Measurements from ENCODE around the gene CFLAR. TPM values are rescaled to one million over a fixed set of nuclear protein-coding genes. Genes with fewer than 3 reads are reported as not detected.

Gene CFLAR
- total and polyA plus RNA-seq, 2 of the 13 experiments (the other 11 are each of a cell fraction or from before 2014, with no cell fraction given): 43.8 to 92.1 TPM

DNA sequence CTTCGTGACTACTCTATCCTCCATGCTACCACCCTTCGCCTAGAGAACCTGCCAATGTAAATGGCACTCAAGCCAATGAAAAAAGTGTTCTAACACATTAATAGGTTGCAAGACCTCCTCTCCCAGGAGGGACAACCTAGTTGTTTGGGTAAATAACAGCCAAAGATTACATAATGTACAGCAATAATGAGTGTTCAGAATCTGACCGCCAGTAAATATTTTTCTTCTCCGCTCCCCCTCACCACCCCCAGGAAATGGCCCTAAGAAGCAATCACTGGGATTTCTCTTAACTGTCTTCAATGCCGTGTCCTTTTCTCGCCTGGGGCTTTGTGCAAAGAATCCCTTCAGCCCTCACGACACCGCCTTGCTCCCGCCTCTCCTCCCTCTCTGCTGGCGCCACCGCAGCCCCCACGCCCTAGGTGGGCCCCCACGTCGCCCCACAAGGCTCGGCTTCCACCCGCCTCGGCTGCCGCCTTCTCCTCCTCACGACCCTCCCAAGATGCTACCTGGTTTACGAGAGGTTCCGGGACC is 45.0 kb upstream of the CFLAR start (continued):
- TF ChIP-seq JUN (CRISPR knock-in tag; IDR thresholded peaks at IDR 0.05) (no peak), ISX (CRISPR knock-in tag; conservative IDR thresholded peaks at IDR 0.05) (no peak), ZNF558 (CRISPR knock-in tag; IDR thresholded peaks at IDR 0.05; ENCODE audit: borderline replicate concordance) (0 out of 2 replicates have a peak, but pooled peaks have one; percentile 35), ZNF746 (CRISPR knock-in tag; IDR thresholded peaks at IDR 0.05) (no peak), TEAD2 (CRISPR knock-in tag; IDR thresholded peaks at IDR 0.05) (no peak), ZNF564 (CRISPR knock-in tag; IDR thresholded peaks at IDR 0.05) (0 out of 2 replicates have a peak, but pooled peaks have one; percentile 8), ZNF251 (CRISPR knock-in tag; IDR thresholded peaks at IDR 0.05) (no peak), ZNF761 (CRISPR knock-in tag; conservative IDR thresholded peaks at IDR 0.05) (no peak), SAP130 (CRISPR knock-in tag; IDR thresholded peaks at IDR 0.05; ENCODE audit: low read depth) (no peak), GLI4 (CRISPR knock-in tag; IDR thresholded peaks at IDR 0.05; ENCODE audit: borderline replicate concordance) (no peak), NONO (IDR thresholded peaks at IDR 0.05) (no peak), NONO (CRISPR knock-in tag; conservative IDR thresholded peaks at IDR 0.05) (no peak), HHEX (CRISPR knock-in tag; IDR thresholded peaks at IDR 0.05) (no peak), FOXA1 (IDR thresholded peaks at IDR 0.05) (0 out of 2 replicates have a peak, but pooled peaks have one; percentile 2), FOXA1 (CRISPR knock-in tag; IDR thresholded peaks at IDR 0.05) (0 out of 2 replicates have a peak, but pooled peaks have one; percentile 10), SIX1 (CRISPR knock-in tag; IDR thresholded peaks at IDR 0.05; ENCODE audit: borderline replicate concordance) (no peak), CENPX (CRISPR knock-in tag; IDR thresholded peaks at IDR 0.05) (no peak)
- TF ChIP-seq, protein P1, sequence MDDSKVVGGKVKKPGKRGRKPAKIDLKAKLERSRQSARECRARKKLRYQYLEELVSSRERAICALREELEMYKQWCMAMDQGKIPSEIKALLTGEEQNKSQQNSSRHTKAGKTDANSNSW (CRISPR knock-in tag; IDR thresholded peaks at IDR 0.05; ENCODE audit: borderline replicate concordance): no peak
- TF ChIP-seq, protein P2, sequence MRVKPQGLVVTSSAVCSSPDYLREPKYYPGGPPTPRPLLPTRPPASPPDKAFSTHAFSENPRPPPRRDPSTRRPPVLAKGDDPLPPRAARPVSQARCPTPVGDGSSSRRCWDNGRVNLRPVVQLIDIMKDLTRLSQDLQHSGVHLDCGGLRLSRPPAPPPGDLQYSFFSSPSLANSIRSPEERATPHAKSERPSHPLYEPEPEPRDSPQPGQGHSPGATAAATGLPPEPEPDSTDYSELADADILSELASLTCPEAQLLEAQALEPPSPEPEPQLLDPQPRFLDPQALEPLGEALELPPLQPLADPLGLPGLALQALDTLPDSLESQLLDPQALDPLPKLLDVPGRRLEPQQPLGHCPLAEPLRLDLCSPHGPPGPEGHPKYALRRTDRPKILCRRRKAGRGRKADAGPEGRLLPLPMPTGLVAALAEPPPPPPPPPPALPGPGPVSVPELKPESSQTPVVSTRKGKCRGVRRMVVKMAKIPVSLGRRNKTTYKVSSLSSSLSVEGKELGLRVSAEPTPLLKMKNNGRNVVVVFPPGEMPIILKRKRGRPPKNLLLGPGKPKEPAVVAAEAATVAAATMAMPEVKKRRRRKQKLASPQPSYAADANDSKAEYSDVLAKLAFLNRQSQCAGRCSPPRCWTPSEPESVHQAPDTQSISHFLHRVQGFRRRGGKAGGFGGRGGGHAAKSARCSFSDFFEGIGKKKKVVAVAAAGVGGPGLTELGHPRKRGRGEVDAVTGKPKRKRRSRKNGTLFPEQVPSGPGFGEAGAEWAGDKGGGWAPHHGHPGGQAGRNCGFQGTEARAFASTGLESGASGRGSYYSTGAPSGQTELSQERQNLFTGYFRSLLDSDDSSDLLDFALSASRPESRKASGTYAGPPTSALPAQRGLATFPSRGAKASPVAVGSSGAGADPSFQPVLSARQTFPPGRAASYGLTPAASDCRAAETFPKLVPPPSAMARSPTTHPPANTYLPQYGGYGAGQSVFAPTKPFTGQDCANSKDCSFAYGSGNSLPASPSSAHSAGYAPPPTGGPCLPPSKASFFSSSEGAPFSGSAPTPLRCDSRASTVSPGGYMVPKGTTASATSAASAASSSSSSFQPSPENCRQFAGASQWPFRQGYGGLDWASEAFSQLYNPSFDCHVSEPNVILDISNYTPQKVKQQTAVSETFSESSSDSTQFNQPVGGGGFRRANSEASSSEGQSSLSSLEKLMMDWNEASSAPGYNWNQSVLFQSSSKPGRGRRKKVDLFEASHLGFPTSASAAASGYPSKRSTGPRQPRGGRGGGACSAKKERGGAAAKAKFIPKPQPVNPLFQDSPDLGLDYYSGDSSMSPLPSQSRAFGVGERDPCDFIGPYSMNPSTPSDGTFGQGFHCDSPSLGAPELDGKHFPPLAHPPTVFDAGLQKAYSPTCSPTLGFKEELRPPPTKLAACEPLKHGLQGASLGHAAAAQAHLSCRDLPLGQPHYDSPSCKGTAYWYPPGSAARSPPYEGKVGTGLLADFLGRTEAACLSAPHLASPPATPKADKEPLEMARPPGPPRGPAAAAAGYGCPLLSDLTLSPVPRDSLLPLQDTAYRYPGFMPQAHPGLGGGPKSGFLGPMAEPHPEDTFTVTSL (CRISPR knock-in tag; IDR thresholded peaks at IDR 0.05; ENCODE audit: borderline replicate concordance): no peak
- TF ChIP-seq, protein P3, sequence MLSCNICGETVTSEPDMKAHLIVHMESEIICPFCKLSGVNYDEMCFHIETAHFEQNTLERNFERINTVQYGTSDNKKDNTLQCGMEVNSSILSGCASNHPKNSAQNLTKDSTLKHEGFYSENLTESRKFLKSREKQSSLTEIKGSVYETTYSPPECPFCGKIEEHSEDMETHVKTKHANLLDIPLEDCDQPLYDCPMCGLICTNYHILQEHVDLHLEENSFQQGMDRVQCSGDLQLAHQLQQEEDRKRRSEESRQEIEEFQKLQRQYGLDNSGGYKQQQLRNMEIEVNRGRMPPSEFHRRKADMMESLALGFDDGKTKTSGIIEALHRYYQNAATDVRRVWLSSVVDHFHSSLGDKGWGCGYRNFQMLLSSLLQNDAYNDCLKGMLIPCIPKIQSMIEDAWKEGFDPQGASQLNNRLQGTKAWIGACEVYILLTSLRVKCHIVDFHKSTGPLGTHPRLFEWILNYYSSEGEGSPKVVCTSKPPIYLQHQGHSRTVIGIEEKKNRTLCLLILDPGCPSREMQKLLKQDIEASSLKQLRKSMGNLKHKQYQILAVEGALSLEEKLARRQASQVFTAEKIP (CRISPR knock-in tag; IDR thresholded peaks at IDR 0.05; ENCODE audit: borderline replicate concordance): no peak
- TF ChIP-seq, protein P4, sequence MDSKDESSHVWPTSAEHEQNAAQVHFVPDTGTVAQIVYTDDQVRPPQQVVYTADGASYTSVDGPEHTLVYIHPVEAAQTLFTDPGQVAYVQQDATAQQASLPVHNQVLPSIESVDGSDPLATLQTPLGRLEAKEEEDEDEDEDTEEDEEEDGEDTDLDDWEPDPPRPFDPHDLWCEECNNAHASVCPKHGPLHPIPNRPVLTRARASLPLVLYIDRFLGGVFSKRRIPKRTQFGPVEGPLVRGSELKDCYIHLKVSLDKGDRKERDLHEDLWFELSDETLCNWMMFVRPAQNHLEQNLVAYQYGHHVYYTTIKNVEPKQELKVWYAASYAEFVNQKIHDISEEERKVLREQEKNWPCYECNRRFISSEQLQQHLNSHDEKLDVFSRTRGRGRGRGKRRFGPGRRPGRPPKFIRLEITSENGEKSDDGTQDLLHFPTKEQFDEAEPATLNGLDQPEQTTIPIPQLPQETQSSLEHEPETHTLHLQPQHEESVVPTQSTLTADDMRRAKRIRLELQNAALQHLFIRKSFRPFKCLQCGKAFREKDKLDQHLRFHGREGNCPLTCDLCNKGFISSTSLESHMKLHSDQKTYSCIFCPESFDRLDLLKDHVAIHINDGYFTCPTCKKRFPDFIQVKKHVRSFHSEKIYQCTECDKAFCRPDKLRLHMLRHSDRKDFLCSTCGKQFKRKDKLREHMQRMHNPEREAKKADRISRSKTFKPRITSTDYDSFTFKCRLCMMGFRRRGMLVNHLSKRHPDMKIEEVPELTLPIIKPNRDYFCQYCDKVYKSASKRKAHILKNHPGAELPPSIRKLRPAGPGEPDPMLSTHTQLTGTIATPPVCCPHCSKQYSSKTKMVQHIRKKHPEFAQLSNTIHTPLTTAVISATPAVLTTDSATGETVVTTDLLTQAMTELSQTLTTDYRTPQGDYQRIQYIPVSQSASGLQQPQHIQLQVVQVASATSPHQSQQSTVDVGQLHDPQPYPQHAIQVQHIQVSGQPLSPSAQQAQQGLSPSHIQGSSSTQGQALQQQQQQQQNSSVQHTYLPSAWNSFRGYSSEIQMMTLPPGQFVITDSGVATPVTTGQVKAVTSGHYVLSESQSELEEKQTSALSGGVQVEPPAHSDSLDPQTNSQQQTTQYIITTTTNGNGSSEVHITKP (CRISPR knock-in tag; IDR thresholded peaks at IDR 0.05; ENCODE audit: low read depth): no peak
